GM21447 (cell line): ENCODE measurements around the gene FRG2.
"Not testable (repeated sequence)": the region's sequence is repeated elsewhere in the genome, so short reads cannot be mapped to it uniquely, and the experiment has no call there.

ENCODE experiments used
- ATAC-seq: cut with Tn5 transposase; IDR thresholded peaks from one replicate; pipeline ENCODE4 v1.9.1; 2021; ENCODE audit not compliant: unreplicated experiment

FRG2 gene

DNA sequence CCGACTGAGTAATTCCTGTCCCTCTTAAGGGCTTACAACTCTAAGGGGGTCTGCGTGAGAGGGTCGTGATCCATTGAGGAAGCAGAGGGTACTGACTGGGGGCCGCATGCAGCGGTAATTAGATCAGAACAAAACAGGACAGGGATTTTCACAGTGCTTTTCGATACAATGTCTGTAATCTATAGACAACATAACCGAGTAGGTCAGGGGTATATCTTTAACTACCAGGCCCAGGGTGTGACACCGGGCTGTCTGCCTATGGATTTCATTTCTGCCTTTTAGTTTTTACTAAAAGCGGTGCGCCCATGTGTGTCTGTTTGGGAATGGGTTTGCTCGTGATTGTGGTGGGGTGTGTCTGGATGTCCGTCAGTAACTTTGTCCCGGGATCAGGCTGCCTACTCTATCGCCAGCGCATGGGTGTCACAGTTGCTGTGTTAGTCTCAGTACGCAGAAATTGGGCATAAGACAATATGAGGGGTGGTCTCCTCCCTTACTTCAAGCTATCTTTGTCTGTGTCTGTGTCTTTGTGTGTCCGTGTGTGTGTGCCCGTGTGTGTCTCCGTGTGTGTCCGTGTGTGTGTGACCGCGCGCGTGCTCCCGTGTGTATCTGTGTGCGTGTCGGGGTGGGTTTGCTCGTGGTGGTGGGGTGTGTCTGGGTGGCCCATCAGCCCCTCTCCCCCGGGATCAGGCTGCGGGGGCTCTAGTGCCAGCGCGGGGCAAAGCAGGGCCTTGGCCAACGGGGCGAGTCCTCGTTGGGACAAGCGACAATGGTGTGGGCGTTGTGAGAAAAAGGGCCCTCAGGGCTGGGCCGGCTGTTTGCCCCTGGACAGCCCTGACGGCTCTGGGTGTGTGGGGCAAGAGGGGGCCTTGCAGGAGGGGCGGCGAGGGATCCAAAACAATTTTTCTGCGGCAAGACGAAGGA is 10.4 kb downstream of the FRG2 start:
- ATAC-seq, result no peak

DNA sequence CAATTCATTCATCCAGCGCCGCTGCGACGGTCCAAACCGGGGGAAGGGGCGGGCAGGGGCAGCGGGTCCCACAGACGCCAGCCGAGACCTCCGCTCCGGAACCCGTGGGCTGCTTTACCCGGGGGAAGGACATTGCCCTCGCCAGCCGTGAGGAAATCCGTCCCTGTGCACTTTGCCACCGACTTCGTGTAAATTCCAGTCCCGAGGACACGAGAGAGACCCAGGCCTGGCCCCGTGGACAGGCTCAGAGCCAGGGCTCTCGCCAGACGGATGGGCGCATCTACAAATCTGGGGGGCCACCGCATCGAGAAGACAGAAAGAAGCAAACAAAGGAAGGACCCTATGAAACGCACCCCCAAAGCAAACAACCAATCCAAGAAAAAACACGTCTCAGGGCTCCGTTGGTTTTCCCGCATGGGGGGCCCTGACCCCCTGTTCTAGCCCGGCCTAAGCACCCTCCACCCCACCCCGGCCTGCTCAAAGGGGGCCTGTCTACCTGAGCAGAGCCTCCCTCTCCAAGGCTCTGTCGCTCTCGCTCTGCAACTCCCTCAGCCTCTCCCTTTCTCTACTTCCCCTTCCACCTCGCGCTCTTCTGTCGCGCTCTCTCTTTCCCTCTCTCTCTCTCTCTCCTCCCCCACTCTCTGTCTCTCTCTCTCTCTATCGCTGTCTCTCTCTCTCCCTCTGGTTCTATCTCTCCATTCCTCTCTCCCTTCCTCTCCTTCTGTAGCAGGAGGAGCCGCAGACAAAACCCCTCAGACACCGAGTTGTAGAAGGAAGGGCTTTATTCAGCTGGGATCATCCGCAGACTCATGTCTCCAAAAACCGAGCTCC is 11.3 kb downstream of the FRG2 start:
- ATAC-seq, result no peak

DNA sequence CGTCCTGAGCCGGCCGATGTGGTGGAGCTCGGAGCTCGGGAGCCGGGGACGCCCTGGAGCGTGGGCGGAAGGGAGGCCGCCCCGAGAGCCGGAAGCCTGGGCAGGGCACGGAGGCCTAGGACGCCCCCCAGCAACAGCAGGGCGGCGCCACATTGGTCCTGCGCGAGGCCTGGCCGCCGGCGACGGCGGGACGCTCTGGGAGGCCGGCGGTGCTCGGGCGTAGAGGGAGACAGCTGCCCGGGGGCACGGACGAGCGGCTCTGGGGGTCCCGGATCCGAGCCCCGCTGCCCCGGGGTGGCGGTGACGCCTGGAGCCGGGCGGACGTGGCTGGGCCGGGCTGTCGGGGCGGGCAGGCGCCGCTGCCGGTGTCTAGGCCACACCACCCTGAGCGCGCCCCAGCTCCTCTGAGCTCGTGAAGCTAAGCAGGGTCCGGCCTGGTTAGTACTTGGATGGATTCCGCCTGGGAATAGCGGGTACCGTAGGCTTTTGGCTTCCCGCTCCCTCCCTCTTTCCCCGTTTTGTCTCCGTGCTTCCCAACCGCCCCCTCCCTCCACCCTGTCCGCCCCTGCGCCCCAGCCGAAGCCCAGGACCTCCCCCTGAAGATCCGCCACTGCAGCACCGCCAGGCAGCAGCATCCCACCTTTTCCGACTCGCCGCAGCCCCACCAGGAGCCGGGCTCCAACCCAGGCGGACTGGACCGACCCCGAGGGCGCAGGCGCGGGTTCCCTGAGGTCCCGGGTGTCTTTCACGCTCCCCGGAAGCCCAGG is 12.1 kb downstream of the FRG2 start:
- ATAC-seq, result no peak

DNA sequence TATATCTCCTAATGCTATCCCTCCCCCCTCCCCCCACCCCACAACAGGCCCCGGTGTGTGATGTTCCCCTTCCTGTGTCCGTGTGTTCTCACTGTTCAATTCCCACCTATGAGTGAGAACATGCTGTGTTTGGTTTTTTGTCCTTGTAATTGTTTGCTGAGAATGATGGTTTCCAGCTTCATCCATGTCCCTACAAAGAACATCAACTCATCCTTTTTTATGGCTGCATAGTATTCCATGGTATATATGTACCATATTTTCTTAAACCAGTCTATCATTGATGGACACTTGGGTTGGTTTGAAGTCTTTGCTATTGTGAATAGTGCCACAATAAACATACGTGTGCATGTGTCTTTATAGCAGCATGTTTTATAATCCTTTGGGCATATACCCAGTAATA is 37.1 kb downstream of the FRG2 start:
- ATAC-seq, result not testable (repeated sequence)

DNA sequence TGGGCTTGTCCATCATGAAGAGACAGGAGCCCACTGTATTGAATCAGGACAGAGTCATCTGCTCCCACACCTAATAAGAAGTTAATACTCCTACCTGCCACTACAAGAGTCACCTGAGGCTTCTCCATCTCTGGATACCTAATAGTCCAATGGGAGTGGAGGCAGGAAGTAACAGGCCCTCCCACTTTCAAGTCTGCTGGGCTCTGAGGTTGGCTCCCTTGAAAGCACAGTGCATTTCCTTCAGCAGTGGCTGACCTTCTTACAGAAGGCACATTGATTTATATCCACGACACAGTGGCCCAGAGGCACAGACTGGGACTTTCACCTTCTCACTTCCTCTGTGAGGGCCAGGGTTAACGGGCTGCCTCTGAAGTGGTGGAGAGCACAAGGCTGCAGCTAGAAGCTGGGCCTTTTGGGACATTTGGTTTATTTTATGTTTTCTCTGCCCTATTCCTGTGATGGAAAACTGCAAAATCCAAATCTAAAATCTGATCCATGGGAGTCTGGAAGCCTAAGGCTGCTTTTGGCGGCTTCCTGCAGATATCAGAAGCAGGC is 38.1 kb downstream of the FRG2 start:
- ATAC-seq, result no peak

DNA sequence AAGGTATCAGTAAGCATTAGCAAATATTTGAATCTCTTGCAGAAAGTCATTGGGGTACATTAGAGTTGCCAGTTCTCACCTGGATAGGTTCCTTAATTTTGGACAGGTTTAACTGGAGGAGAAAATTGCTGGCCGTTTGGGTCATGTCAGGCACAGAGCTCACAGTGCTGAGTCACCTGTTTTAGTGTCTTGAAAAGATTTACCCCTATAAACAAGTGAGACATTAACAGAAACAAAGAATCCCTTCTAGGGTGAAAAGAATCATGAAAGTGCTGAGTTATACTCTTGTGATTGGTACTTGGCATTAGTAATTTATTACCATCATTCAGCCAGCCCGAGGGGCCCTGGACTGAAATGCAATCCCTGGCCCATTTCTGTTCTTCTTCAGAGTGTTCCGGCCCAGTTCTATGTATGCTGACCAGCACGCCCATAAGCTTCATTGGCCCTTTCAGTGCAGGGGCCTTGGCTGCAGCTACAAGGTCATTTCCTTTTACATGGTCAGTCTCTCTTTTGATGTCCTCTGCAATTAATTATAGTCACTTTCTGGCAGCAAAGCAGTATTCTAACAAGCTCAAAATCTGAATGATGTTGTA is 41.3 kb downstream of the FRG2 start:
- ATAC-seq, result not testable (repeated sequence)

DNA sequence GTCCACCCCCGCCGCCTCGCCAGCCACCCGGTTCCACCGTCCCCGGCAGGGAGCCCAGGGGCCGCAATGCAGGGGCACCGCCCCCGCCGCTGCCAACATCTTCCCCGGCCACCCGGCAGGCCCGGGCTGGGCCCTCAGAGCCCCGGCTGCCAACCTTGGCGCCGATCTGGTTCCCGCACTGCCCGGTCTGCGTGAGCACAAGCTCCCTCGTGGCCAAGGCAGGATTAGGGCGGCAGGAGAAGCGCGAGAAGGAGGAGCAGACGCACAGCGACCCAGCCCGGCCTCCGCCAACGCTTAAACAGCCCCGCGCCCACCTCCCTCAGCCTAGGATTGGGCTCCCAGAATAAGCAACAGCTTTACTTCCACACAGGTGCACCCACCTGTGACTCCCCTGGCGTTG is 42.4 kb downstream of the FRG2 start:
- ATAC-seq, result not testable (repeated sequence)

DNA sequence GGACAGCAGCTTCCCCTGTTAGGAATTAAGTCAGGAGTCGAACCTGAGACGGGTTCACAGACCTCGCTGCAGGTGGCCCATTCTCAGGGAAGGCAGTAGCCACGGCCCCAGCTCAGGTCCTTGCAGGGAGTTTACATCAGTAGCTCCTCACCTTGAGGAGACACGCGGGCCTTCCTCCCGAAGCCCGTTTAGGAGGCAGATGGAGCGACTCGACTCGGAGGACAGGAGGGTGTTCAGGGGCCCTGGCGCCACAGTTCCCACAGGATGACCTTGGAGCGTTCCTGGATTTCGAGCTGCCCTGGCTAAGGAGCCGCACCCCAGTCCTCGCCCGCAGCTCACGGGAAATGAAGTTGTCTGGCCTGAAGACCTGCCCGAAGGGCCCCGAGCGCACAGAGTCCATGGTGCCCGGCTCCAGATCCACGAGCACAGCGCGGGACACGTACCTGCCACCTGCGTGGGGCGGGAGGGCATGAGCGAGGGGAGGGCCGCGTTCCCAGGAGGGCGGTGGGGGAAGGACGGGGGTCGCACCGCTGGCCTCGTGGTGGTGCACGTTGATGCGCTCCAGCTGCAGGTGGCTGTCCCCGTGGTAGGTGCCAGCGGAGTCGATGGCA is 43.0 kb downstream of the FRG2 start:
- ATAC-seq, result not testable (repeated sequence)

DNA sequence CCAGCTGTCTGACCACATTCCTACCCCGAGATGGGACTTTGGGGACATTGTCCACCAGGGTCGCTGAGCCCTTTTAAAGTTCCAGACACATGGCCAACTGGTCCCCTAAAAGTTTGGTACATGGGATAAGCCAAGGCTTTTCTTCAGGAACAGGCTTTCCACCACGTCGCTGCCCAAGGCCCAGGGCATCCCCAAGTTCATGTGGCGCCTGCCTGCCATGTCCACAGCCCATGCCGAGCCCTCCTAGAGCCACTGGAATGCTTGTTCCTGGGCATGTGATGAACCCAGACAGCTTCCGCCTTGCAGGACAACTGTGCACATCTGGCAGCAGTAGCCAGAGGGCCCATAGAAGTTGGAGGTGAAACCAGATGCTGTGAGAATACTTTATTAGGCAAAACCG is 45.1 kb downstream of the FRG2 start:
- ATAC-seq, result no peak

DNA sequence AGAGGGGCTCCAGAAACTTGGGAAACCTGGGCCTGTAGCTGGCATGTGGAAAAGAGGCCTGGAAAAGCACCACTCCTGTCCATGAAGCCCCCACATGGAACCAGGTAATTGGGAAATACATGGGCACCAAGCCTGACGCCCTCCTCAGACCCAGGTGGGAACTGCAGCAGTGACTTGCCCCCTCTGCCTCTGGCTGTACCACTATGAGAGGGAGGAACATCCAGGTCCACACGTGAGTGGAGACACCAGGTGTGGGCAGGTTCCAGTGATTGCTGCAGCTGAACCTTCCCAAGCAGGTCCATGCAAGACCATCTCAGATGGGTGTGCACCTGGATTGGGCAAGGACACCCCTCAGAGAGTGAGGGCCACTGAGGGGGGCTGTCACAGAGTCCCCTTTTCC is 46.8 kb downstream of the FRG2 start:
- not testable (repeated sequence) for ATAC-seq

DNA sequence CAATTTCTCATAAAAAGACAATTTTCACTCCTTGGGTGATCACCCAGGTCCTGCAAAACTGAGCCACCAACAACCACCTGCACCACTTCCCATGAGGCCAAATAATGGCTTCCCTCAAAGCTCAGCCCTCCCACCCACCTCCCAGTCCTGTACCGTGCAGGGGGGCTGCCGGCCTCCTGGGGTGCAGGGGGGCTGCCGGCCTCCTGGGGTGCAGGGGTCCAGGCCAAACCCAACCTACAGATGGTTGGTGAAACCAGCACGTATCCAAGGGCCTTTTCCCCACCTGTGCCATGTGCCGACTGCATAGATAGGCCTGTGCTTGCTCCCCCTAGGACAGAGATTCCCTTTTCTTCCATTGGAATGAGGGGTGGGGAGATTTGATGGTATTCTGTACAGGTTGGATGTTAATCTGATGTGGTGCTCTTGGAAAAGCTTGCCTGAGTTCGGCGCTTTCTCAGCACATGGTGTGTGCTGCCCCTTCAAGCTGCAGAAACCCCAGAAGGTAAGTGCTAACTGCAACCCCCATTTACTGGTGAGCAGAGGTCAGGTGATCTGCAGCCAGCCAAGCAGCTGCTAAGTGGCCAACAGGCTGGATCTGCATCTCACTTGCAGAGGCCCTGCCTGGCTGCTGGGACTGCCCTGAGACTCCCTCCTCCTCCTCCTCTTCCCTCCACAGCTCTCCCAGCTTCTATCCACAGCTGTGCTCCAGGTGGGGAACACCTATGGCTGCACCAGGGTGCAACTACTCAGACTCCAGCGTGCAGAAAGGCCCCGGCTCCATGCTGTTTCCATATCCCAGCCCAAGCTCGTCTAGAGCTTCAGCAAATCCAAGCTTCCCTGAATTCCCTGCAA is 47.6 kb downstream of the FRG2 start:
- no peak for ATAC-seq
